SKM-1 treated with dmso at 0.1 percent for 144 hours (cell line): ENCODE results near the gene DUSP8.
"Not testable (repeated sequence)": the region's sequence is repeated elsewhere in the genome, so short reads cannot be mapped to it uniquely, and the experiment has no call there.

Experiments used
- DNase-seq: peaks from one replicate; lab custom pipeline; 2025; ENCODE audit not compliant: unreplicated experiment; lab: John Stamatoyannopoulos, UW

The DUSP8 gene

DNA sequence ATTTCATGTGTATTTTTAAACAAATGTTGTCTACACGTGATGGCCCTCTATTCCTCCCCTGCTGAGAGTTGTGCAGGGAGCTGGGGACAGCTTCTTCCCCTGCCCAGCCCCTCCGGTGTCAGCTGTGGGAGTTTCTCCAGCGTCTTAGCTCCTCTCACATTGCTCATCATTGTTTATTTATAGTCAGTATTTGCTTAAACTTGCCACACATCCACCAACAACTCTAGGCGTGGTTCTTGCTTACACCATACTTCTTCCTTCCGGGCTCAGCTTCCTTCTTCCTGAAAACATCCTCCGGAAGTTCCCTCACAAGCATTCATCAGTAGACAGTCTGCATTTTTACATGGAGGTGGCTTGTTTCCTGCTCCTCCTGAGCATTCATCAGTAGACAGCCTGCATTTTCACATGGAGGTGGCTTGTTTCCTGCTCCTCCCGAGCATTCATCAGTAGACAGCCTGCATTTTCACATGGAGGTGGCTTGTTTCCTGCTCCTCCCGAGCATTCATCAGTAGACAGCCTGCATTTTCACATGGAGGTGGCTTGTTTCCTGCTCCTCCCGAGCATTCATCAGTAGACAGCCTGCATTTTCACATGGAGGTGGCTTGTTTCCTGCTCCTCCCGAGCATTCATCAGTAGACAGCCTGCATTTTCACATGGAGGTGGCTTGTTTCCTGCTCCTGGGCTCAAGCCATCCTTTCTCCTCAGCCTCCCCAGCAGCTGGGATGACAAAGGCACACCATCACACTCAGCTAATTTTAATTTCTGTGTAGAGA lies 17.3 kb upstream of the DUSP8 start:
- DNase-seq, result peak; percentile 34

- DNase-seq, result no peak
Measured at GRCh38 chr11:1586699-1587098, 14.6 kb upstream of the DUSP8 start.

GRCh38 chr11:1584661-1585370 lies 12.7 kb upstream of the DUSP8 start, which contains the start of gene KRTAP5-1:
TSS of gene KRTAP5-1 (minus strand) at chr11:1585283. CDS start at chr11:1585249, 34 bp downstream.
- DNase-seq, result not testable (repeated sequence)

GRCh38 chr11:1582909-1583308 lies 10.8 kb upstream of the DUSP8 start:
- not testable (repeated sequence) for DNase-seq

DNA sequence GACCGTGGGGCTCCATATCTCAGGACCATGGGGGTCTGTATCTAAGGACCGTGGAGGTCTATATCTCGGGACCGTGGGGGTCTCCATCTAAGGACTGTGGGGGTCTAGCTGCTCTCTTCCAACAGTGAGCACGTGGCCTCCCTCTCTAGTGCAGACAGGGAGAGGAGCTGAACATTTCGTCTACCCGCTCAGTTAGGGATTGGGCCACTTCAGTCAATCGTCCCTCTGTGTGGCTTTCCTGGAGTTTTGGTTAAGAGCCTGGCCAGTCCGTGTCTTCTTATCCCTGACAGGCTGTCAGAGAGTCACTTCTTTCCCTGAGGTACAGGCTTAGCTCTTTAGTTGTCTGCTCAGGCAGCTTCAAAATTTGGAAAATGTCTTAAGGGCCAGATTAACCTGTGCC lies 9.9 kb upstream of the DUSP8 start:
- no peak for DNase-seq

GRCh38 chr11:1576825-1577224 lies 4.8 kb upstream of the DUSP8 start:
- DNase-seq, result no peak

- DNase-seq, result not testable (repeated sequence)
Measured at GRCh38 chr11:1575756-1576155, 3.7 kb upstream of the DUSP8 start.

- no peak for DNase-seq
Measured at GRCh38 chr11:1574933-1575242, 2.8 kb upstream of the DUSP8 start.

DNA sequence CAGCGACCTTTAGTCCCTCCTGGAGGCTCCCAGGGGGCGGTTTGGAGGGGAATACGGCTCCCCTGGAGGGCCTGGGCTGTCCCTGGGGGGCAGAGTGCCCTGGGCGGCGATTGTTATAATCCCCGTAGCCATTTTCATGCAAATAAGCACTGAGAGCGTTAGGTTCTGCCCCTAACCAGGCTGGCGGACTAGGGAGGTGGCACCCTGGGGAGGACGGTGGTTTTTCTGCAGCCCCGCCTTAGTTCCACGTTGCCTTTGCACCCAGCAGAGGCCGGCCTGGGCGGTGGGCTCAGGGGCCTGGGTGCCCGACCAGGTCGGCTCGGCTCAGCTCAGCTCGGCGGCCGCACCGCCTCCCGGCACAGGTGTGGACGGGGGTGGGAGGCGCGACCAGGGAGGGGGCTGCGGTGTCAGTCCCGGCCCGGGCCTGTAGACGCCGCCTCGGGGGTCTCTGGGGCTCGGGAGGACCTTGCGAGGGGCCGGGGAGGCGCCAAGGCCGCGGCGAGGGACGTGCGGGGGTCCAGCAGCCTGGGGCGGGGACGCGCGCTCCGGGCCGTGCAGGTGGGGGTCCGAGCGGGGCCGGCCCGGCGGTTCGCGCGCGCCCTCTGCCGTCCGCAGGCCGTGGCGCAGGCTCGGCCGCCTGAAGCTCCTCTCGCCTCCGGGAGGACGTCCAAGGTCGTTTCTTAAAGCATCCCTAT lies 2.3 kb upstream of the DUSP8 start:
- DNase-seq, result peak; percentile 30

DNA sequence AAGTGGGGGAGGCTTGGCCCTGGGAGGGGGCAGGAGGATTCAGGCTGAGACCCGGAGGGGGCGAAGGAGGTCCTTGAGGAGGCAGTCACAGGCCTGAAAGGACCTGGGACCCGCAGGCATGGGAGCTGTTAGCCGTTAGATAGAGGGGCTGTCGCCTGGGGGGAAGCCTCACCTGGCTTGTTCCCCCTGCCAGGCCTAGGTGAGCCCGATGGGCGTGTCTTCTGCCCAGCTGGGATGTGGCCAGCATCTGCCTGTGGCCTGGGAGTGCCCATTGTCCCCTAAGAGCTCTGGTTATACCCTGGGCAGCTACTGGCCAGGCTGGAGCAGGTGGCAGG lies 1.8 kb upstream of the DUSP8 start:
- DNase-seq, result no peak

DNA sequence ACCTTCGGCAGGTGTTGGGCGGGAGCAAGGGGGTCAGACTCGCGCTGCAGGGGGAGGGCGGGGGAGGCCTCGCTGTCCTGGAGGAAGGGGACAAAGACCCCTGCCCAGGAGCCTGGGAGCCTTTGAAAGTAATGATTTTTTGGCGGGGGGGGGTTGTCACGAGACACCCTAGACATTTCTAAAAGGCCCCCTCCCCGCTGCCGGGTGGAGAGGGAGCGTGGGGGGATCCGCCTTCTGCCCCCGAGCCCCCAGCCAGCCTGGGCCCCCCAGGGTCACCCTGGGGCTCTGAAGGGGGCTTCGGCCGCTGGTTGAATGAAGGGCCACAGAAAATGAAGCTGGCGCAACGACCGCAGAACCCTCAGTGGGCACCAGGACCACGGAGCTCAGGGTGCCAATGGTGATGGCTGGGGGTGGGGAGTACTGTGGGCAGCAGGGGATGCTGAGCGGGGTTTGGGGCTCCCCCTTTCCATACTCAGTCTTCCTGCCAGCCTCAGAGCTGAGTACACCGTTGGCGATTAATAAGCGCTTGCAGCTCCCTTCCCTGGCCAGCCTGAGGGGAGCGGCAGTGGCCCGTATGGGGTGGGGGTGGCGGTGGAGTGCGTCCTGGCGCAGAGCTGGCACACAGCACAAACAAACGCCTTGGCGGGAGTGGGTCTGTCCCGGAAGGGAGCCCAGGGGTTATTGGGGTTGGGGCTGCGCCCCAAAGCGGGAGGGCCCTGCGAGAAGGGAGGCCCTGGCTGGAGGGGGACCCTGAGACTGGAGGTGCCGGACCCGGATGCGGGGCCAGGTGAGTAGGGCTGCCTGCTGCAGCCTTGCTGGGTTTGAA lies 1.2 kb upstream of the DUSP8 start:
- no peak for DNase-seq

- no peak for DNase-seq
Measured at GRCh38 chr11:1571760-1572196, 293 bp downstream of the DUSP8 start.

DNA sequence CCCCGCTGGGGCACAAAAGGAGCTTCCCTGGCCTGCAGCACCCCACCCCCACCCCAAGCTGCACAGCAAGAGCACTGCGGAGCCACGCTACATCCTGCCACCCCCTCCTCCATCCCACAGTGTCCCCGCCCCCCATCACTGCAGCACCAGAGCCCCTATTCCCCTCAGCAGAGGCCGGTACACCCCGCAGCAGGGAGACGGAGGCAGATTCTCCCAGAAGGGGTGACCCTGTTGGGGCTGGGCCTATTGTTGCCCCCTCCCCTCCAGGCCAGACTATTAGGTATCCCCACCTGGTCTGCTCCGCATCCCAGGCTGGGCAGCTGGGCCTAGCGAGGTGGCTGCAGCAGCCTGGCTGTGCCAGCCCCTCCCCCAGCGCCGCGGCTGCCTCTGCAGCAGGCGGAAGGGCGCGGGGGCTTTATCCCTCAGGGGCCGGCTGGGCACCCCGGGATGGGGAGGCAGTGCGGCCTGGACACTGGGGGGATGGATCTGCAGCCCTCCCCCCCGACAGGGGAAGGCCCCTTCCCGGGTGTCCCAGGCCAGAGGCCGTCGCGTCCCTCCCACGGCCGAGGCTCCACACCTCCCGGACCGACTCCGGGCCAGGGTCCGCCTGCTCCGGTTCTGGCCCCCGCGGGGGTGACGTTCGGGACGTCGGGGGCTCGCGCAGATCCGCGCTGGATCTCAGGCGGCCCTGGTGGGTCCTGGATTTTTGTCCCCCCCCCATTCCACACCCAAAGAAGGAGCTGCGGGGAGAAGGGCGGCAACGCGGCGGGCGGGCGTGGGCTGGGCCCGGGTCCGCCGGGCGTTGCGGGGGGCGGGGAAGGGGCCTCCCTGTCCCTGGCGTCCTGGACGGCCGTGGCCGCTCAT lies 943 bp downstream of the DUSP8 start:
- no peak for DNase-seq

- DNase-seq, result no peak
Measured at GRCh38 chr11:1570531-1570895, 1.6 kb downstream of the DUSP8 start.

DNA sequence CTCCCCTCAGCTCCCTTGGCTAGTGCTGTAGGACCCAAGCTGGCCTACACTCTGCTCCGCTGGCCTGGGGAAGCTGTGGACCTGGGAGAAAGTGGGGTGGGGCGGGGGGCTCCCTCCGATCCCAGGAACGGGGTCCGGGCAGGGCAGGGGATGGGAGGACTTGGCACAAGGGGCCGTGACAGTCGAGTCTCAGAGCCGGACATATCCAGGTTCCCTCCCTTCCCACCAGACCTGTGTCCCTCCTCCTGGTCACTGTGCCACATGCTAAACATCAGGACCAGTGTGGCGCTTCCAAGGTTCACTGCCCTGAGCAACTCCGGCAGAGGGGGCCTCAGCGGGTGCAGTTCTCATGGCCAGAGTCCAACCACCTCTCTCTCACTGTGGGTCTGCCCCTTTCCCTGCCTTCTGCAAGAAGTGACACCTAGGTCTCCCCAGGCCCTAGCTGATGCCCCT lies 2.0 kb downstream of the DUSP8 start:
- no peak for DNase-seq

DNA sequence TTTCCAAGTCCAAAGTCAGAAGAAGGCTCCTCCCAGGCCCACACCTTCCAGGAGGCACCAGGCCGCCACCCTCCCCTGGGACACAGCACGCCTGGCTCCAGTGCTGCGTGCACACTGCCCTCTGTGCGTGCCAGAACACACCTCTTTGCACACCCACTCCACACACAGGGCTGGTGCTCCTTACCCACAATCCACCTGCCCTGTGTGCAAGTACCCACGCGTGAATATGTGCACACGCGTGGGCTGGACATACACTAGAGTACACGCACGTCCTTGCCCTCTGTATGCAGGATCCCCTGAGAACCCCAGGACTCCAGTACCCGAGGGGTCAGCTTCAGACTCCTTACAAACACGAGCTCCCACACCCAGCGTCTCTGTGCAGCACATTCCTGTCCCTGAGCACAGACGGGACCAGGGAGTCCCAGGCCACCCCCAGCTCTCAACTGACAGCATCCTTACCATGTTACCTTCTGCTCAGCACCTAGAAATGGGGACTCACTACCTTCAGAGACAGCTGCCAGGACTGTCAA lies 2.8 kb downstream of the DUSP8 start:
- DNase-seq, result no peak

DNA sequence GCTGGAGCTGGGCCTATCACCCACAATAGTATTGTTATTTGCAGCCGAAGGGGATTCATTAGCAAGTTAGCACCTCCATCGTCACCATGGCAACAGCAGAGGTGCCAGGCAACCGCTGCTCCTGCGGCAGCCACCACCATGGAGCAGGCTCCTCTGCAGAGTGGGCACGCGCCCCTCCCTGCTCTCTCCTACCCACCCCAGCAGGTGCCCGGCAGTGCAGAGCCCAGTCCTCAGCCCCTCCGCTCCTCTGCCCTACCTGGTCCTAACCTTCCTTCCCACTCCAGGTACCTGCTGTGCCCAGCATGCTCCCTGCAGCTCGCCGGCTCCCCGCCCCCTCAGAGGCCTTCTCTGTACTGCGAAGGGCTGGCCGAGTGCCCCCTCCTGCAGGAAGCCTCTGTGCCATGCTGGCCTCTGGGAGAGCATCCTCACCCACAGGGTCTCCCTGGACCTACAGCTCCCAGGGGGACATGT lies 3.6 kb downstream of the DUSP8 start:
- DNase-seq, result no peak

- DNase-seq, result no peak
Measured at GRCh38 chr11:1567721-1568100, 4.4 kb downstream of the DUSP8 start.

DNA sequence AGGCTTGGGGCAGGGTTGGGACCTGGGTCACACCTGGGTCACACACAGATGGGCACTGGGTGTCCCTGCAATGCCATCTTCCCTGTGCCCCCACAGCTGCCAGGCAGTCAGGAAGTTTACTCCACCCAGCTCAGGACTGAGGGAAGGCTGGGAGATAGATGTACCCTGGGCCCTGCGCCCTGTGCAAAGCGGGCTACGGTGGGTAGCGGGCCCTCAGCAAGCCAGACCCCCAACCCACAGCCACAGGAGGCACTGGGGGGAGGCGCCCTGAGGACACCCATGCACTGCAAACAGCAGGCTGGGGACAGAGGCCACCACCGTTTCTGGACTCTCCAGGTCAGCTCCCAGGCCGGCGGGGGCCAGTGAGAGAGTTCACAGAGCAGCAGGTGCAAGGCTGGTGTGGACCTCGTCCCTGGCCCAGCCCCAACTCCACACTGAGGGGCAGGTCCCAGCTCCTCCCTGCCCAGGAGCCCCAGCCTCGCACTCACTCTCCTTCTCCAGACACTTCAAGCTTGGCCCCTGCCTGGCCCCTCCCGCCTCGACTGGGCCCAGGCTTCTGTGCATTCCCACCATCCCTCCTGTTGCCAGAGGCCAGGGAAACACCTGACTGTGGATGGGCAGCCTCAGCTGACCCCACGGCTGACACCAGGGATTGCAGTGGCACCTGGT lies 4.9 kb downstream of the DUSP8 start:
- no peak for DNase-seq
